Adrenal gland (tissue), 5 donors: ENCODE data around the gene FCER2.

Experiments
- CTCF ChIP-seq, 6 experiments: fragments of 450-650 bp in 4 of 6; fragments of 200-600 bp in 2 of 6; sonication (generic) in 1 of 6; IDR thresholded peaks; 1 replicate in 5 of 6; 2 replicates in 1 of 6; pipeline versions ENCODE4 v1.5.1 to v1.8.0; 2016 to 2021; ENCODE audit warnings: antibody characterized with exemption in 6 of 6, mild to moderate bottlenecking in 2 of 6, moderate library complexity in 1 of 6
- POLR2A ChIP-seq, 2 donors: fragments of 450-650 bp; IDR thresholded peaks; one replicate each; pipeline ENCODE4 v1.6.1; 2017; ENCODE audit warnings: antibody characterized with exemption in 2 of 2, mild to moderate bottlenecking in 2 of 2, moderate library complexity in 1 of 2
- donor health status: DM: no; HTN: no; CAD: no.

GRCh38 chr19:7665076-7665475 is 36.9 kb downstream of the FCER2 start:
- TF ChIP-seq CTCF (IDR thresholded peaks at IDR 0.05) (no peak), POLR2A (IDR thresholded peaks at IDR 0.05) (no peak)
